HEK293 (cell line): ENCODE measurements around the gene SAP25.

Experiments
- CTCF ChIA-PET: fragments of 350-600 bp; formaldehyde crosslinking; extraction: SDS; loops from one replicate; lab custom pipeline; 2021; ENCODE audit warnings: antibody characterized with exemption; lab: Yijun Ruan, JAX
- POLR2A ChIA-PET: fragments of 300-600 bp; formaldehyde crosslinking; extraction: SDS; loops from one replicate; lab custom pipeline; 2020; ENCODE audit warnings: antibody characterized with exemption, inconsistent platforms; lab: Yijun Ruan, JAX
- H3K27ac ChIP-seq: fragments of 200-500 bp; sonication (Bioruptor generic); 2 replicates; pipeline ENCODE4 v1.5.1; 2014; ENCODE audit warnings: low read depth, low read length, control low read depth, inconsistent platforms; ENCODE audit errors: extremely low read depth
- H3K36me3 ChIP-seq, 2 experiments: fragments of 200-500 bp in 1 of 2; sonication (Bioruptor generic) in 1 of 2; 1 replicate in 1 of 2; 2 replicates in 1 of 2; pipeline ENCODE4 v1.5.1; 2014 to 2017; ENCODE audit warnings: inconsistent platforms in 2 of 2, low read length in 2 of 2; ENCODE audit not compliant: control insufficient read depth in 2 of 2, insufficient read depth in 1 of 2
- H3K4me1 ChIP-seq: fragments of 200-500 bp; sonication (Bioruptor generic); 2 replicates; pipeline ENCODE4 v1.5.1; 2014; ENCODE audit warnings: mild to moderate bottlenecking, low read length, inconsistent platforms; ENCODE audit not compliant: control insufficient read depth, insufficient read depth
- H3K4me3 ChIP-seq: 2 replicates; pipeline ENCODE4 v1.5.1; 2011; ENCODE audit warnings: low read depth, mild to moderate bottlenecking, control low read depth, low read length, moderate library complexity
- H3K9me3 ChIP-seq: fragments of 200-500 bp; sonication (Bioruptor generic); 2 replicates; pipeline ENCODE4 v1.5.1; 2014; ENCODE audit warnings: low read depth, low read length, inconsistent platforms; ENCODE audit not compliant: control insufficient read depth, insufficient read depth
- EGR2 ChIP-seq: fragments of 450-650 bp; formaldehyde crosslinking; IDR thresholded peaks from 2 replicates; pipeline ENCODE4 v1.5.1; 2016; ENCODE audit warnings: low read depth, missing biosample characterization, missing genetic modification characterization
- HIC1 ChIP-seq: fragments of 450-650 bp; formaldehyde crosslinking; IDR thresholded peaks from 2 replicates; pipeline ENCODE4 v1.5.1; 2016; ENCODE audit warnings: missing biosample characterization, missing genetic modification characterization
- KLF1 ChIP-seq: fragments of 450-650 bp; formaldehyde crosslinking; IDR thresholded peaks from 2 replicates; pipeline ENCODE4 v1.5.1; 2016; ENCODE audit warnings: missing biosample characterization, missing genetic modification characterization
- KLF7 ChIP-seq: fragments of 450-650 bp; formaldehyde crosslinking; IDR thresholded peaks from 2 replicates; pipeline ENCODE4 v1.5.1; 2016; ENCODE audit warnings: missing biosample characterization, missing genetic modification characterization, borderline replicate concordance
- KLF8 ChIP-seq: fragments of 450-650 bp; formaldehyde crosslinking; IDR thresholded peaks from 2 replicates; pipeline ENCODE4 v1.5.1; 2016; ENCODE audit warnings: missing biosample characterization, missing genetic modification characterization
- OVOL3 ChIP-seq: fragments of 450-650 bp; formaldehyde crosslinking; IDR thresholded peaks from 2 replicates; pipeline ENCODE4 v1.5.1; 2016; ENCODE audit warnings: missing biosample characterization, missing genetic modification characterization
- PATZ1 ChIP-seq: fragments of 450-650 bp; formaldehyde crosslinking; IDR thresholded peaks from 2 replicates; pipeline ENCODE4 v1.5.1; 2016; ENCODE audit warnings: missing biosample characterization, missing genetic modification characterization
- SCRT1 ChIP-seq: fragments of 450-650 bp; formaldehyde crosslinking; IDR thresholded peaks from 2 replicates; pipeline ENCODE4 v1.5.1; 2016; ENCODE audit warnings: missing biosample characterization, missing genetic modification characterization, borderline replicate concordance
- ZBTB8A ChIP-seq: fragments of 450-650 bp; formaldehyde crosslinking; IDR thresholded peaks from 2 replicates; pipeline ENCODE4 v1.5.1; 2016; ENCODE audit warnings: missing biosample characterization, missing genetic modification characterization
- ZNF121 ChIP-seq: fragments of 450-650 bp; formaldehyde crosslinking; IDR thresholded peaks from 2 replicates; pipeline ENCODE4 v1.5.1; 2016; ENCODE audit warnings: missing biosample characterization, missing genetic modification characterization
- ZNF202 ChIP-seq: fragments of 450-650 bp; formaldehyde crosslinking; IDR thresholded peaks from 2 replicates; pipeline ENCODE4 v1.5.1; 2016; ENCODE audit warnings: missing biosample characterization, missing genetic modification characterization, borderline replicate concordance
- ZNF280C ChIP-seq: fragments of 450-650 bp; formaldehyde crosslinking; IDR thresholded peaks from 2 replicates; pipeline ENCODE4 v1.5.1; 2016; ENCODE audit warnings: missing biosample characterization, missing genetic modification characterization
- ZNF324 ChIP-seq: fragments of 450-650 bp; formaldehyde crosslinking; IDR thresholded peaks from 2 replicates; pipeline ENCODE4 v1.5.1; 2016; ENCODE audit warnings: missing biosample characterization, missing genetic modification characterization
- ZNF335 ChIP-seq: fragments of 450-650 bp; formaldehyde crosslinking; conservative IDR thresholded peaks from 2 replicates; pipeline ENCODE4 v1.5.1; 2016; ENCODE audit warnings: missing biosample characterization, missing genetic modification characterization
- ZNF350 ChIP-seq: fragments of 450-650 bp; formaldehyde crosslinking; IDR thresholded peaks from 2 replicates; pipeline ENCODE4 v1.5.0; 2017; ENCODE audit warnings: missing biosample characterization, mild to moderate bottlenecking, missing genetic modification characterization
- ZNF585B ChIP-seq: fragments of 450-650 bp; formaldehyde crosslinking; IDR thresholded peaks from 2 replicates; pipeline ENCODE4 v1.5.1; 2016; ENCODE audit warnings: missing biosample characterization, missing genetic modification characterization
- ZNF600 ChIP-seq: fragments of 450-650 bp; formaldehyde crosslinking; IDR thresholded peaks from 2 replicates; pipeline ENCODE4 v1.5.1; 2016; ENCODE audit warnings: missing biosample characterization, missing genetic modification characterization
- ZNF626 ChIP-seq: fragments of 450-650 bp; sonication (Bioruptor Pico); formaldehyde crosslinking; IDR thresholded peaks from 2 replicates; pipeline ENCODE4 v1.5.1; 2018; ENCODE audit warnings: missing biosample characterization, missing genetic modification characterization, inconsistent platforms
- ZNF670 ChIP-seq: fragments of 450-650 bp; formaldehyde crosslinking; IDR thresholded peaks from 2 replicates; pipeline ENCODE4 v1.5.1; 2016; ENCODE audit warnings: missing biosample characterization, missing genetic modification characterization, low read depth
- ZNF776 ChIP-seq: fragments of 450-650 bp; formaldehyde crosslinking; IDR thresholded peaks from 2 replicates; pipeline ENCODE4 v1.5.0; 2017; ENCODE audit warnings: missing biosample characterization, missing genetic modification characterization, borderline replicate concordance

SAP25 gene

GRCh38 chr7:100577103-100577502 is 3.4 kb upstream of the SAP25 start (continued):
- no peak for TF ChIP-seq ZNF280C (tag by site-specific recombination)

- POLR2A ChIA-PET = interaction anchor here (0.6 to 1.4 kb wide), 2 partner anchors 10 to 156 kb away, joined by 5 to 6 read pairs; partner anchors contain the start of genes FBXO24 and LRCH4
- H3K36me3 ChIP-seq = peaks cover 6 to 48% of the 10 kb centered on the region in 2 experiments; a peak in 2 of 3 replicates
- CTCF ChIA-PET = interaction anchor here (0.9 kb wide), 1 partner anchor 9 kb away, joined by 3 read pairs; no protein-coding TSS in a partner anchor
- H3K4me3 ChIP-seq = no peak overlapping the region
- TF ChIP-seq ZNF121 (tag by site-specific recombination) (peak; percentile 87), KLF8 (tag by site-specific recombination) (no peak)
- H3K4me1 ChIP-seq = no peaks in the 10 kb centered on the region
- no peak overlapping the region for H3K27ac ChIP-seq
- H3K9me3 ChIP-seq = no peaks in the 10 kb centered on the region
Observed at GRCh38 chr7:100576384-100576993, 2.8 kb upstream of the SAP25 start.

- no peaks in the 10 kb centered on the region for H3K9me3 ChIP-seq
- ChIA-PET CTCF (interaction anchor here (0.9 kb wide), 1 partner anchor 9 kb away, joined by 3 read pairs; no protein-coding TSS in a partner anchor), POLR2A (interaction anchor here (1.4 kb wide), 1 partner anchor 10 kb away, joined by 6 read pairs; the partner anchor contains the start of genes FBXO24 and LRCH4)
- no peaks in the 10 kb centered on the region; the same call in 1 of the 2 replicates for H3K4me1 ChIP-seq
- H3K4me3 ChIP-seq = no peak overlapping the region
- H3K27ac ChIP-seq = no peak overlapping the region
- peaks cover 6 to 41% of the 10 kb centered on the region in 2 experiments; a peak in 2 of 3 replicates for H3K36me3 ChIP-seq
- TF ChIP-seq ZNF585B (tag by site-specific recombination) = no peak
- TF ChIP-seq, all 188 proteins: peak for 0
Observed at GRCh38 chr7:100575746-100576383, 2.2 kb upstream of the SAP25 start.

GRCh38 chr7:100575206-100575631 is 1.5 kb upstream of the SAP25 start:
- CTCF ChIA-PET = no interaction called here
- H3K27ac ChIP-seq = no peak overlapping the region
- H3K9me3 ChIP-seq = no peaks in the 10 kb centered on the region
- peaks cover under 1 to 35% of the 10 kb centered on the region in 2 experiments; a peak in 2 of 3 replicates for H3K36me3 ChIP-seq
- H3K4me3 ChIP-seq = no peak overlapping the region
- H3K4me1 ChIP-seq = peaks cover under 1% of the 10 kb centered on the region; the same call in 1 of the 2 replicates
- POLR2A ChIA-PET = no interaction called here
- TF ChIP-seq ZNF670 (tag by site-specific recombination) = no peak
- no peak for TF ChIP-seq KLF7 (tag by site-specific recombination)
- TF ChIP-seq ZNF350 (tag by site-specific recombination) = no peak
- peak; percentile 27; the same call in 1 of the 2 replicates for TF ChIP-seq PATZ1
- TF ChIP-seq ZNF600 (tag by site-specific recombination) = peak; percentile 70; the same call in 1 of the 2 replicates
- no peak for TF ChIP-seq ZNF335 (tag by site-specific recombination)
- TF ChIP-seq ZNF585B (tag by site-specific recombination) = no peak
- no peak for TF ChIP-seq SCRT1 (tag by site-specific recombination)
- TF ChIP-seq ZNF324 (tag by site-specific recombination) = no peak
- TF ChIP-seq ZNF626 = no peak
- peak; percentile 28; the same call in 1 of the 2 replicates for TF ChIP-seq EGR2
- no peak for TF ChIP-seq KLF1 (tag by site-specific recombination)
- no peak for TF ChIP-seq OVOL3 (tag by site-specific recombination)
- TF ChIP-seq ZNF776 (tag by site-specific recombination) = no peak
- TF ChIP-seq ZNF202 (tag by site-specific recombination) = no peak
- no peak for TF ChIP-seq ZBTB8A (tag by site-specific recombination)
- TF ChIP-seq HIC1 (tag by site-specific recombination) = peak; percentile 62
